Stimulated activated CD8-positive, alpha-beta memory T cell treated with anti-CD3 and anti-CD28 coated beads, Interleukin-4, amount 100 ng/mL, for 24 hours (primary cell): Measurements from ENCODE around the gene RBM19.

Source experiments
- DNase-seq: peaks from one replicate; pipeline ENCODE4 v3.0.0-alpha.2; 2020; ENCODE audit warnings: low read depth

RBM19 gene

DNA sequence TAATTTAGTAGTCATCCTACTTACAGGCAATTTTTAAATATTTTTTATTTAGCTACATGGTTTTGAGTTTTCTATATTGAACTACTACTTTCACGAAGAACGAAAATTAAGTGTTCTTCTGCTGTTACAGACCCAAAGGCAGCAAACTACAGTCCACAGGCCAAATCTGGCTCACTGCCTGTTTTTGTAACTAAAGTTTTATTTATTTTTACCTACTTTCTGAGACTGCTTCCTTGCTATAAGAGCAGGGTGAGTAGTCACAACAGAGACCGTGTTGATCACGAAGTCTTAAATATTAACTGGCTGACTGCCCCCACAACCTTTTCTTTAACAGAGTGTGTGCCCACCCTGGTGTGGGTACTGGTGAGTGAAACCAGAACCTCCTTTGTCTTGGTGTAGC is 11.6 kb downstream of the RBM19 start:
- DNase-seq, result no peak

DNA sequence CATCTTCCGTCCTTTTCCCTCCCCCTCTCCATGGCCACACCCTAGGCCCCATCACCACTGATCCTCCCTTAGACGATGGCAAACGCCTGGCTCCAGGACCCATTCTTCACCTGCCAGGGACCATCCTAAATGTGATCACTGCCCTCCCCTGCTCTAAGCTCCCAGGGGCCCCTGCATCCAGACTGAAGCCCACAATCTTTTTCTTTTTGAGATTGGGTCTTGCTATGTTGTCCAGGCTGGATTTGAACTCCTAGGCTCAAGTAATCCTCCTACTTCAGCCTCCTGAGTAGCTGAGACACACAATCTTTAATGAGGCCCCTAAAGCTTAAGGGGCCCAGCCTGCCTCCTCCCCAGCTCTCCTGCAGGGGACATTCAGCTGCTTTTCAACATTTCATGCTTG is 15.3 kb downstream of the RBM19 start:
- no peak for DNase-seq

DNA sequence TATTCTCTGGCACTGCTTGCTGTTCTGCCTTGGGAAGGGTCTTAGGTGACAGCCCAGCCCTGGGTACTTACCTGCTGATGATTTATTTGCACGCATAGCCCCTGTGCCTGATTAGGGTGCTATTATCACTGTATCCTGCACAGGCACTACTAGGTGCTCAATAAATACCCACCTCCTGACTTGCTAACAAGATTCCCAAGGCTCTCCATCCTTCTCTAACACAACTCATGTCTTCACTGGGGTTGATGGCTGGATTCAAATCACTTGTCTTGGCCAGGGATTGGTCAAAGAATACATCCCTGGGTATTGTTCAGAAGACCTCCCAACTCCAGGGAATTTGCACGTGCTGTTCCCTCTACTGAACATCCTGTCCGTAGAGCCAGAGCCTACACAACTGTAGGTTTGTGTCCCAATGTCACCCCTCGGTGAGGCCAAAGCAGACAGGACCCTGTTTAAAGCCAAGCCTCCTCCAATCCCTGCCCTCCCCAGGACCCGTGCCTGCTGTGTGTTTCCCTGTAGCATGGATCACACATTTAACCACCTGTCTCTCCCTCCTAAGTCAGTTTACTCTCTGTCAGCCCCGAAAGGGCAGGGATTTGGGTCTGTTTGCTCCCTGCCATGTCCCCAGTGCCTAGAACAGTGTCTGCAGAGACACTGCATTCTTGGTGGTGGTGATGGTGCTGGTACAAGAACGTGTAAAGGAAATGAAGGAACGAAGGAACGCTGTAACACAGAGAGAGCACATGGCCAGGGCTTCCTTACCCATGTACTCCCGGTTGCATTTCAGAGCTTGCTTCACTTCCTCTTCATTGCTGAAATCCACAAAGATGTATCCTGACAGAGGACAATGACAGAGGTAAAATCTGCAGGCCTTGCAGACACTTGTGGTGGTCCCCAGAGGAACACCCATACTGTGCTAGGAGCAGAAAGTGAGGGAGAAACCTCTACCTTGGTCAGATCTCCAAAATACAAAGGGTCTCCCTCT is 16.5 kb downstream of the RBM19 start:
- DNase-seq, result no peak

DNA sequence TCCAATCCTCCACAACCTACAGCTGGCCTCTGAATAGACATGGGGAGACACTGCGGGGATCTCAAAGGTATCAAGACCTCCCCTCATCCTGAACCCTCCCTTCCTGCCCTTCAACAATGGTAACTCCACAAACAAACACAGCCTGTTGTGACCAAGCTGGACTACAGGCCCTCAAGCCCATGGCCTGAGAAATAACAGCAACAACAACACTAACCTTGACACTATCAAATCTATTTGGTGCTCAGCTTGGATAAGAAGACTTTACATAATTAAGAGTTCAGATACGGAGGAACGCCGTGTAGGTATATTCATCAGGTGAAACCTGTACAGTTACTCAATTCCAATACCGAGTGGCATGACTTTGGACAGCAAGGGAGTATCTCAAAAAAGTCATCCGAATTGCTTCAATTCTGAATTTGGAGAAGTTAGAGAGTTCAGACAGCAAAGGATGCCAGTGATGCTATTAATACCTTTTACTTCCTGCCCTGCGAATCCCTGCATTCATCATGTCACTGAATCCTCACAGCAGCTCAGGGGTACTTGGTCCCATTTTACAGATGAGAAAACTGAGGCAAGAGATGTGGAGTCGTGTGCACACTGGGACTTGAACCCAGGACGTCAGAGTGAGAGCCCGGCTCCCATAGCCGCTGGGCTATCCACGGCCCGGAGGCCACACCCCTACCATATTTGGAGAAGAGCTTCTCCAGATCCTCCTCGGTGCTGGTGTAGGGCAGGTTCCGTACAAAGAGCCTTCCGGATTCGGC is 17.8 kb downstream of the RBM19 start:
- DNase-seq, result no peak

DNA sequence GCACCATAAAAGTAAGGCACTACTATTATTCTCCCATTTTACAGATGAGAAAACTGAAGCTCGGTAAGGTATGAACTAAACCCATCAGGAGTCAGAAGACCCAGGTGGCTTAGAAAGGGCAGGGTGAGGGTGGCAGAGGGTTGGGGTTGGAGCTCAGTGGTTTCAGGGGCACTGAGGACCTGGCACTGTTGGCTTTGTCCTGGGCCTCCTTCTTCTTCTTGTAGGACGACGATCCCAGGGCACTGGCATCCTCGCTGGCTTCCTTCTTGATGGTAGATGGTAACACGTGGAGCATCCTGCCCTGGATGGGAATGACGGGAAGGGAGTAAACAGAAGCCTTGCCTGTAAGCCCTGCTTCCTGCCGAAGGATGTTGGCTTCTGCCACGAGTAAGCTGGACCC is 19.9 kb downstream of the RBM19 start:
- no peak for DNase-seq

DNA sequence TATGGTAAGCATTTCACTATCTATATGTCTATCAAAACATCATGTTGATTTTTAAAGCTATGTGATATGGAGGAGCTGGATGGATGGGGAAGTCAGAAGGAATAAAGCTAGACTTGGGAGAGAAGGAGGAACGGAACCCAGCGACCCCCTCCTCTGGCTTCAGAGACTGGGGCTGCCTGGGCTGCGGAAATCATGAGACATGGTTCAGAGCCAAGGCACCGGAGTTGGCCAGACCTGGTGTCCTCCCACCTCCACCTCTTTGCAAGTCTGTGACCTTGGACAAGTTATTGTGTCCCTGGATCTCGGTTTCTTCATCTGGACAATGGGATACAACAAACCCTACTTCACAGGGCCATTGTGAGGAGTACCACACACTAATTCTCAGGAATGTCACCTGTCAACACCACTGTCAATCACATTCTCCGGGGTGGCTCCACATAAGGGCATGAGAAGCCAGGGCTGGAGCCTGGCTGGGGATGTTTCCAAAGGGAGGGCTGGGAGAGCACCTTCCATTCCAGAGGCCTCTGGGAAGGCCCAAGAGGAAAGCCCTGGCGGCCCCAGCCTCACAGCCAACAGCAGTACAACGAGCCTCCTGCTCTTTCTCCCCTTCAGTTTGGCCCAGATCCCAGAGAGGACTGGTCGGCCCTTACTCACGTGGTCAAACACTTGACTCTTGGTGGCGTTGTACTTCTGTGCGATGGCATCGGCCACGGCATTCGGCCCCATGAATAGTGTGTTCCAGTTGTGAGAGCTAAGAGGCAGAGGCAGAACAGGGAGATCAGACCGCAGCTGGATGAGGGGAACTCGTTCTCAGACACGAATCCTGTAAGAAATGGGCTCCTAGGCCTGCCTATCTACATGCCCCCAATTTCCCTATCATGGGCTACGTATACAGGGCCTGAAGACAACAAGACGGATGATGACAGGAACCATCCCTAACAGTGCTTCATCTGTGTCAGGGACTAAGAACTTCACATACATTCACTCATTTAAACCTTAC is 20.7 kb downstream of the RBM19 start:
- no peak for DNase-seq

DNA sequence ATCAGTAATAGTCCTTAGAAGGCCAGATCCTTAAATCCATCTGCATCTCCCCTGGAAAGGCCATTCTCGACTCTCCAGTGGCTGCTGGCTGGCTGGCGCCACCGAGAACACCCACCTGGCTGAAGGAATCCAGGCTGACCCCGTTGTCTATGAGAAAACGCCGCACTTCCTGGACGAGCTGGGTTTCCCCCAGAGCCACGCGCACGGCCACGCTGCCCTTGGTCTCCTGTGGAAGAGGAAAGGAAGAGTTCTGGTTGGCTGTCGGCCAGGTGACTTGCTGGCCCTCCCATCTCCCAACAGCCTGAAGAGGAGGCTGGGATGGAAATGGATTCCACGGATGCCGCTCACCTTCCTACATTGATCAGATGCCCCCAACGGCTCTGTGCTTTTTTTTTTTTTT is 23.9 kb downstream of the RBM19 start:
- no peak for DNase-seq

DNA sequence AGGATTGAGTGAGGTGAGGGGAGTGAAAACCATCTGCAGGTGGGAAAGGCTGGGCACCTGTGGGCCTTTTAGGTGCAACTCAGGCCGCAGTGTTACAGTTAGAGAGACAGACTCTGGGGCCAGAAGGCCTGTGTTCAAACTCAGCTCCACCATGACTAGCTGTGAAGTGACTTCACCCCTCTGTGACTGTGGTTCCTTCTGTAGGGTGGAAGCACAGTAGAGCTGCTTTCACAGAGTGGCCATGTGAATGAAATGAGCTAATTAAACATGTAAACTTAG is 25.0 kb downstream of the RBM19 start:
- no peak for DNase-seq

DNA sequence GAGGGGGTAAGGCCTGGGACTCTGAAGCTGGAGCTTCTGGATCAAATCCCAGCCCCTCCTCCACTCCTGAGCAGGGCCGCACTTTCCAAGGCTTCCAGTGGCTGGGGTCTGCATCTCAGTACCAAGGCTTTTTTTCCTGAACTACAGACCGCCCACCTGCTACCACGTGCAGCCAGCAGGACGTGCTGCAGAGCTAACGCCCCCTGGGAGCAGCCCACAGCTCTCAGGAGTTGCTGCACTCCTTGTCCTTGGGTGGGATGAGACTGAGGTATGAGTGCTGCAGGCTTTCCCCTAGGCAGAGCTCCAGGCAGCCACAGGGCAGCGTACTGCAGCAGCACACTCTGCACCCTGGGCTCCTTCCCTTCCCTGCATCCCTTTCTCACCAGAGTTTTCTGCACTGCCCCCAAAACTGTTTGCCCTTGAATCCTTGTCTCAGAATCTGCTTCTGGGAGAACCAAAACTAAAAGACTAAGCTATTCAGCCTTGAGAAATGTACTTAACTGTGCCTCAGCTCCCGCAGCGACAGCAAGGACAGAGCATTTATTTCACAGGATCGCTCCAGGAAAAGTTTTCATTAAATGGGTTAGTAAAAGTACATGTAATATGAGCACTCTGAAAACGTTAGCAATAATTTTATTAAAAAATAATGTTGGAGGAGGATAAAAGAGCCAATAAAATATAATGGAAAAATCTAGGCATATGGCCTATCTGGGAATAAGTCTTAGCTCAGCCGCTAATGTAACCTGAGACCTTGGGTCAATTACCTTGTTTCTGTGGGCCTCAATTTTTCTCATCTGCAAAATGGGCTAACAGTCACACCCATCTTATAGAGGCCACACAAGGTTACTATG is 25.5 kb downstream of the RBM19 start:
- no peak for DNase-seq

DNA sequence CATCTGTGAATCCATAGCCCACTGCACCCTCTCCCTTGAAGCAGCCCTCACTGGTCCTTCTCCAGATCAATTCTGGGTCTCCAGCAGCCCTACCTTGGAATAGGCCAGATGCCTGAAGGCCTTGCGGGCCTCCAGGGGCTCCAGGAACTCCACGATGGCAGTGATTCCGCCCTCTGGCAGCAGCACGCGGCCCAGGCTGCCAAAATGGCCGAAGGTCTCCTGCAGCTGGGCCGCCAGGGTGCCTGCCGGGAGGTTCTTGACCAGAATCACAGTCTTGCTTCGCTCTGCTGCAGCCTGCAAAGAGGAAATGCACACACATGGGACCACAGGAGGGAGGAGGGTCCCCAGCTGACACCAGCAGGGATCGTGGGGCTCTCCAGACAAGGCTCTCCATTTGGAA is 26.3 kb downstream of the RBM19 start:
- no peak for DNase-seq

DNA sequence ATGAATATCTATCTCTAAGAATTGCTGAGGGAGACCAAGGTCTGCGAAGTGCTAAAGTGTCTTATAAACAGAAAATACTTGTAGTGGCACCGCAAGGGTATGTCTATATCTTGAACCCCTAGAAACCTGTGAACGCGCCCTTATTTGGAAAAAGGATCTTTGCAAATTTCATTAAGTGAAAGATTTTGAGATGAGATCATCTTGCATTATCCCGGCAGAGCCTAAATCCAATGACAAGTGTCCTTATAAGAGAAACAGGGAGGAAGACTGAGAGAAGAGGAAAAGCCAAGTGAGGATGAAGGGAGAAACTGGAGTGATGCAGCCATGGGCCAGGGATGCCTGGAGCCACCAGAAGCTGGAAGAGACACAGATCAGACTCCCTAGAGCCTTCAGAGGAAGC is 27.7 kb downstream of the RBM19 start:
- DNase-seq, result no peak

DNA sequence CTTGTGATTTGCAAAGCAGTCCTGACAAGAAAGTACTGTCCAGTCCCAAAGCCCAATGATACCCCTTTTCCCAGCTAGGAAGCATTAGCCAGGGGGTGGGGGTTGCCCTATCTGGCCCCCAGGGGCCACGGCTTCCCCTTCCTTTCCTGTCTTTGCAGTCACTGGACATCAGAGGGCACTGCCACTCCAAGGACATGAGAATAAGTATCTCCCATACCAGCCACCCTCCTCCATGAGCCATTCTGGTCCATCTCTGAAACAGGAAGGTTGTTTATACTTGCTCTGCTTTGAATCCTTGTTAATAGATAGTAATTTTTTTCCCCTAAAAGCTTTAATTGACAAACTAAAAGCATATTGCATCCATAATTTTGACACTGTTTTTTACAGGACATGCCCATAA is 29.7 kb downstream of the RBM19 start:
- DNase-seq, result no peak

DNA sequence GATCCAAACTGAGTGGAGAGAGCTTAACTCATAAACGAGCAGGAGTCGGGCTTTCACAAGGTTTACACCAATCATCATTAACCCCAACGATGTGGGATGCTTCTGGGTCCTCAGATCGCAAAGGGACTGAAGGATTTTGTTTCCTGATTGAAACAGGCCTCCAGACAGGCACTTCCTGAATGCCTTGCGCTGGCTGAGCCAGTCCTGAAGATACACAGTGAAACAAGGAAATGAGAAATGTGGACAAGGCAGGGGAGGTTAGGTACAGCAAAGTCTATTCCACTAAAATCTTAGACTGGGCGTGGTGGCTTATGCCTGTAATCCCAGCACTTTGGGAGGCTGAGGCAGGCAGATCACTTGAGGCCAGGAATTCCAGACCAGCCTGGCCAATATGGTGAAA is 30.7 kb downstream of the RBM19 start:
- no peak for DNase-seq

DNA sequence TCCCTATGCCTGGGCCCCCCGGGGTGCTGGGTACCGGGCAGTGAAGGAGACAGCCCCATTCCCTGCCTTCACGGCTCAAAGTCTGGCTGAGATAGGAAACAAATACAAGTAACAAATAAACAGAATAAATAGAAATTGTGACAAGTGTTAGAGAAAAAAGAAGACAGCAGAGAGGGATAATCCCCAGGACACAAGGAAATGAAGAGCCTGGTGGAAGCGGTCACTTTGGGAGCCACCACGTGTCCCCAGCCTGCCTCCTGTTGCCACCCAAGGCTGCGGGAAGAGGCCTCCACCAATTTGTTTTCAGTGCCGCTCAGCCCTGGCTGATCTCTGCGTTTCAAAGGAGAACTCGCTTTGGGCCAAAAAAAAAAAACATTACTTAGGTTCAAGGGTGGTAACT is 31.2 kb downstream of the RBM19 start:
- no peak for DNase-seq

DNA sequence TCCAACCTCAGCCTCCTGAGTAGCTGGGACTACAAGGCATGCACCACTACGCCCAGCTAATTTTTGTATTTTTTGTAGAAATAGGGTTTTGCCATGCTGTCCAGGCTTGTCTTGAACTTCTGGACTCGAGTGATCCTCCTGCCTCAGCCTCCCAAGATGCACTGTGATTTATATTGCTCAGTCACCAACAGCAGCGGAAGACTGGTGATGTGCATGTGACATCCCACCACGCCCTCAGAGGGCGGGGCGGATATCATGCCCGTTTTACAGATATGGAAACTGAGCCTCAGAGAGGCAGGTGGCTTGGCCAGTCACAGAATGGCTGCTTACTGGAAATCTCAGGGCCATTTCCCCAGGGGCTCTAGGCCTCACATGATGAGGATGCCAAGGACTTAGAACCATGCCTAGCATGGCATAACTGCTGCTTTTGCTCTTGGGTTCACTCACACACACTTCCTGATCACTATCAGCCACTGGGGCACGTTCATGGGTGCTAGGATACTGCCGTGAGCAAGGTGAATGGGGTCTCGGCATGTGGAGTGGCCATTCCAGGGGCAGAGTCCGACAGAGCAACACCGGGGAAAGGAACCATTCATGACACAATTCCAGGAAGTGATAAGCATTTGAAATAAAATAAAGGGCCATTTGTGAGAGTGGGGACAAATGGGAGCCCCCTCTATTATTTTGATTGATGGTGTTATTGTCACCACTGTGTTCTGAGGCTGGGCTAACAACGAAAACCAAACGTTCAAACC is 31.9 kb downstream of the RBM19 start:
- no peak for DNase-seq

DNA sequence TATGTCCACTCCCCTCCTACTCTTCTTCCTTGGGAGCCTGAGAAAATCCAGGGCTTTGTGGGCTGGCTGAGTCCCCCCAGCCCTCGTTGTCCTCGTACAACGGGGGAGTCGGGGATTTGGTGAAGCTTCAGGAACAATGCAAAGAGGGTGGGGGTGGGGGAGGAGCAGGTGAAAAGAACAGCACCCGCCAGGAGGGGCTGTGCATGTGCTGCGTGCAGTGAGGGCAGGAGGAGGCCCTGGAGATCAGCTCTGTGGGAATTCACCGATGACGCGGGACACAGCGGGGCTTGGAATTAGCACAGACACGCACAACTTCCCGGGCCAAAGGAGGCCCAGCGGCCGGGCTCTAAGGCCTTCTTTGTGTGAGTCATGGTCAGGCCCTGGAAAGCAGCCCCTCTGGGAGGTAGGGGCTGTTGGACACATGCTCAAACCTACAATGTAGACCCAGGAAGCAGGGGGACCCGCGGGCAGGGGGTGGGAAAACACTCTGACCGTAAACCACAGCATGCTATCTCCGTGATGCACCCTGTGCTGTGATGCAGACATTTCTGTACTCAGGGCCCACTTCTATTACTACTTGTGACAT is 32.8 kb downstream of the RBM19 start:
- DNase-seq, result no peak

DNA sequence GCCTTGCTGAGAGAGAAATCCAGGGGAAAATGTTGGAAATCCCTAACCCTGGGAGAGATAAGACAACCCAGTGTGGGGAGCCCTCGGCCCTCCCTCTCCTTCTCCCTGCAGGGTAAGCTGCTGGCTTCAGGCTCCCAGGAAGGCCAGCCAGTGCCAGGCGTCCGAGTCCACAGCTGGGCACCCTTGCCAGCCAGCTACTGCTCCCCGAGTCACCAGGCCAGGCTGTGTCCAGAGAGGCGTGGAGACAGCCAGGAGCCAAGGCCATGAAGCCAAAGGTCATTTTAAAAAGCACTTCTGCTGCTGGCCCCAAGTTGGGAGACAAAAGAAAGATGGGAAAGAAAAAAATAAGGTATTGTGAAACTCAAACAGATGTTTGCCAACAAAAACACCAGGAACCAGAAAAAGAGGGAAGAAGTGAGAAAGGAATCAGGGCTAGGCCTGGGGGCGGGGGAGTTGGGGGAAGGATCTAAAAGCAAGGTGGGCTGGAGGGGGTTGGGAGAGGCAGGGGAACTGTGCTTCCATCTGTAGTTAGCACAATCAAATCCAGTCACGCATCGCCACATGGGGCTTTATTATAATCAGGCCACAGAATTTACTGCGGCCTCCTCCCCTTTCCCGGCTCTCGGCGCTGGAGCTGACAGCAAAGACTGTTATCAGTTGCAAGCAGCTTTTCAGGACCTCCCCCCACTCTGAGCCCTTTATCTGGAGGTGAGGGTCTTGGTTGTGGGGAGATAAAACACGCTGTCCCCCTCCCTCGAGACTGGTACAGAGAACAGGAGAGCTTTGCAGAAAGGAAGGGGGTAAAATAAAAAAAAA is 33.5 kb downstream of the RBM19 start:
- DNase-seq, result no peak

DNA sequence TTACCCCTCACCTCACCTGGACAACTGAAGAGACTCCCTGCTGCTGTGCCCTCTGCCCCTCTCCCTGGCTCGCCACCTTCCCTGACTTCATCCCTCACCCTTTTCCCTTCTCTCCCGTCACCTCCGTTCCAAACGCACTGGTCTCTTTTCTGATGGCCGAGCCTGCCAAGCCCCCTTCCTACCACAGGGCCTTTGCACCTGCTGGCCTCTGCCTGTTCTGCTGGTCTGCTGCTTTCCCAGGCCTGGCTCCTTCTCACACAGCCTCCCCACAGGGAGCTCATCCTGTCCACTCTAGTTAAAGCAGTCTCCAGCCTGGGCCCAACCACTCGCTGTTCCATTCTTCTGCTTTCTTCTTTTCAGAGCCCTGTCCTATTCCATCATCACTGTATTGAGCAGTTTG is 34.6 kb downstream of the RBM19 start:
- DNase-seq, result no peak

DNA sequence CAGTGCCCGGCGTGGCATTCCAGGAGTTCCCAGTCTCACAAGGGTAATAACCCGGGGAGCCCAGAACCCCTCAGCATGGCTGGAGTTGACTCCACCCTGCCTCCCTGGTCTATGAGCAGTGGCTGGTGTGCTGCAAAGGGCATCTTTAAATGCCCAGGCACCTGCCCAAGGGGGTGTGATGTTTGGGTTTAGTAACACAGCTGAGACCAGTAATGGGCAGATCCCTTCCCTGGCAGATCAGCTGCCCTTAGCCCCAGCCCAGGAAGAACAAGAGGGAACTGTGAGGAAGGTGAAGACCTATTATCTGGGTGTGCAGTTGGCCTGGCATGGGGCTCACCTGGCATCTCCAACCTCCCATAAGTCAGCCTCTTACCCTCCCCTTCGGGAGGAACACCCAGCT is 35.9 kb downstream of the RBM19 start:
- DNase-seq, result no peak
